Peyer's patch (tissue), 4 donors: ENCODE measurements around the gene TRAF3IP3. TPM values are rescaled to one million over a fixed set of nuclear protein-coding genes. Genes with fewer than 3 reads are reported as not detected.
A peak's percentile ranks its signal among the peaks of the same experiment; 100 is the strongest.

Source experiments
- DNase-seq, 3 donors: peaks; one replicate each; pipeline ENCODE4 v3.0.0-alpha.2; 2017 to 2019
- H3K27ac ChIP-seq, 4 donors: fragments of 200-600 bp; sonication (generic); one replicate each; pipeline ENCODE4 v1.5.1; 2016 to 2019
- H3K27me3 ChIP-seq, 2 donors: fragments of 200-600 bp; sonication (generic); one replicate each; pipeline ENCODE4 v1.5.1; 2019
- H3K36me3 ChIP-seq, 3 donors: fragments of 200-600 bp; sonication (generic); one replicate each; pipeline ENCODE4 v1.5.1; 2016 to 2019
- H3K4me1 ChIP-seq, 4 donors: fragments of 200-600 bp; sonication (generic); one replicate each; pipeline ENCODE4 v1.5.1; 2016 to 2019
- H3K4me3 ChIP-seq, 4 donors: fragments of 200-600 bp; sonication (generic); 1 replicate in 3 of 4; 2 replicates in 1 of 4; pipeline ENCODE4 v1.5.1; 2016 to 2019; ENCODE audit warnings: mild to moderate bottlenecking in 1 of 4
- H3K9me3 ChIP-seq, 4 donors: fragments of 200-600 bp; sonication (generic); one replicate each; pipeline ENCODE4 v1.5.1; 2016 to 2019; ENCODE audit warnings: mild to moderate bottlenecking in 1 of 4
- POLR2A ChIP-seq, 2 donors: fragments of 450-650 bp; IDR thresholded peaks; one replicate each; pipeline ENCODE4 v1.5.1; 2017; ENCODE audit warnings: antibody characterized with exemption in 2 of 2, mild to moderate bottlenecking in 2 of 2, moderate library complexity in 2 of 2
- total RNA-seq, 4 donors: library from RNA; depleted of rRNA; stranded (reverse); fragments of >200 nt; gene quantifications; one replicate each; pipeline ENCODE4 v1.1.0, GENCODE V29; 2016
- TF ChIP-seq, protein P1 (sequence below), 6 experiments: fragments of 450-650 bp in 4 of 6; fragments of 200-600 bp in 2 of 6; sonication (generic) in 1 of 6; IDR thresholded peaks; one replicate each; pipeline ENCODE4 v1.5.1; 2017 to 2019; ENCODE audit warnings: antibody characterized with exemption in 6 of 6, mild to moderate bottlenecking in 3 of 6, moderate library complexity in 1 of 6

Gene TRAF3IP3
- total RNA-seq, 4 donors from 2014 or later = 7.4 to 102 (median 10.8) TPM

DNA sequence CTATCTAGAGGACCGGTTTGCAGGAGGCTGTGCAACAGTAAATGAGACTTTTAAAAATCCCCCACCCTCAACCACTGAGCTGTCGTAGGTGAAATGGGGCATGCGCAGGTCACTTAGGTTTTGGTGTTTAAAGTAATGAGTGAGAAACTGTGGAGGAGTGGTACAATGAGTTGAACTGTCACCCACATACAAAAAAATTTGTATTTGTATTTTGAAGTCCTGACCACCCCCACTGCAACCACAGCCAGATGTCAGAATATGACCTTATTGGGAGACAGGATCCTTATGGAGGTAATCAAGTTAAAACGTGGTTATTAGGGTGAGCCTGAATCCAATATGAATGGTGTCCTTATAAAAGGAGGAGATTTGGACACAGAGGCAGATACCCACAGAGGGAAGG lies 51.7 kb downstream of the TRAF3IP3 start:
- DNase-seq = no peak
- no peak for TF ChIP-seq POLR2A (IDR thresholded peaks at IDR 0.05)
- TF ChIP-seq, protein P1, sequence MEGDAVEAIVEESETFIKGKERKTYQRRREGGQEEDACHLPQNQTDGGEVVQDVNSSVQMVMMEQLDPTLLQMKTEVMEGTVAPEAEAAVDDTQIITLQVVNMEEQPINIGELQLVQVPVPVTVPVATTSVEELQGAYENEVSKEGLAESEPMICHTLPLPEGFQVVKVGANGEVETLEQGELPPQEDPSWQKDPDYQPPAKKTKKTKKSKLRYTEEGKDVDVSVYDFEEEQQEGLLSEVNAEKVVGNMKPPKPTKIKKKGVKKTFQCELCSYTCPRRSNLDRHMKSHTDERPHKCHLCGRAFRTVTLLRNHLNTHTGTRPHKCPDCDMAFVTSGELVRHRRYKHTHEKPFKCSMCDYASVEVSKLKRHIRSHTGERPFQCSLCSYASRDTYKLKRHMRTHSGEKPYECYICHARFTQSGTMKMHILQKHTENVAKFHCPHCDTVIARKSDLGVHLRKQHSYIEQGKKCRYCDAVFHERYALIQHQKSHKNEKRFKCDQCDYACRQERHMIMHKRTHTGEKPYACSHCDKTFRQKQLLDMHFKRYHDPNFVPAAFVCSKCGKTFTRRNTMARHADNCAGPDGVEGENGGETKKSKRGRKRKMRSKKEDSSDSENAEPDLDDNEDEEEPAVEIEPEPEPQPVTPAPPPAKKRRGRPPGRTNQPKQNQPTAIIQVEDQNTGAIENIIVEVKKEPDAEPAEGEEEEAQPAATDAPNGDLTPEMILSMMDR (IDR thresholded peaks at IDR 0.05) = no peak
- Histone ChIP-seq H3K27ac (no peak overlapping the region), H3K36me3 (no peaks in the 10 kb centered on the region), H3K4me3 (no peak overlapping the region), H3K9me3 (no peaks in the 10 kb centered on the region), H3K4me1 (peaks cover 0 to 11% (median 0%) of the 10 kb centered on the region in 4 donors), H3K27me3 (no peaks in the 10 kb centered on the region)

DNA sequence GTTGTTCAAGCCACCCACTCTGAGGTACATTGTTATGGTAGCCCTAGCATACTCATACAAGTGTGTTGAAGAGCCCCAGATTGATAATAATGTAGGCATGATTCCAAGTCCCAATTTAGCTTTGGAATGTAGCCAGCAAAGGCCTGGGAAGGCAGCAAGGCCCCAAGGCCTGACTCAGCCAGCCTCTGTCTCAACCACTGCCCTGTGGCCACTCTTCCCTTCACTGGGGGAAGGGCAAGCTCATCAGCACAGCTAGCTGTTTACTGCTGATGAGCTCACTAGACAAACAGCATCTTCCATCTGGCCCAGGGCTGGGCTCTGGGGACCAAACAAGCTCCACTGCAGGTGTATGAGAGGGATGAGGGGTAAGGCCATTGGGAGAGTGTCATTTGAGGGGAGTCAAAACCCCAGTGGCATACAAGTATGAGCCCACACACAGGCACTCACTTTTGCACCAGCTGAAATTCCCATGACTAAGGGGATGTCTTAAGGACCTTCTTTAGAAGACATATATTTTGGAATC lies 52.3 kb downstream of the TRAF3IP3 start:
- peaks cover 0 to 6% (median 0%) of the 10 kb centered on the region in 4 donors for H3K4me1 ChIP-seq
- H3K9me3 ChIP-seq = no peaks in the 10 kb centered on the region
- TF ChIP-seq POLR2A (IDR thresholded peaks at IDR 0.05) = no peak
- TF ChIP-seq, protein P1 (IDR thresholded peaks at IDR 0.05) = no peak
- peak in 2 of 3 donors; percentile 79 to 87 for DNase-seq
- no peak overlapping the region for H3K27ac ChIP-seq
- no peaks in the 10 kb centered on the region for H3K27me3 ChIP-seq
- no peaks in the 10 kb centered on the region for H3K36me3 ChIP-seq
- H3K4me3 ChIP-seq = no peak overlapping the region

DNA sequence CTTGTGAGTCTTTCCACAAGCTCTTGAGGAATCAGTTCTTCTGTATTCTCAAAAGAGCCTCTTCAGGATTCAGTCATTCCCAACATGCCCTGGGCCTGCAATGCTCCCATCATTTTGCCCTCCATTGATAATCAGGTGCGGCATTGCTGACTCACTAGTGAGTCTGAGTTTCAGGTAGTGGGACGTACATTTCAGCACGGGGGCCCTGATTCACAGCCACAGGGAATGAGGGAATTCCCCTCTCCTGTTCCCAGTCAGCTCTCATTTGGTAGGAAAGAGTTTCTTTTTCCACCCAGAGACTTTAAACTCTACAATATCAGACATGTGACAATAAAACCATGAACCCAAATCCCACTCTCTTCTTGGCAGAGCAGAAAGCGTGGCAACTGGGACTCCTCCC lies 53.8 kb downstream of the TRAF3IP3 start:
- Histone ChIP-seq H3K4me3 (no peak overlapping the region), H3K9me3 (no peaks in the 10 kb centered on the region), H3K4me1 (peaks cover 0 to 6% (median 0%) of the 10 kb centered on the region in 4 donors), H3K36me3 (no peaks in the 10 kb centered on the region), H3K27me3 (no peaks in the 10 kb centered on the region), H3K27ac (no peak overlapping the region)
- DNase-seq = no peak
- TF ChIP-seq POLR2A (IDR thresholded peaks at IDR 0.05) = no peak
- TF ChIP-seq, protein P1 (IDR thresholded peaks at IDR 0.05) = no peak

DNA sequence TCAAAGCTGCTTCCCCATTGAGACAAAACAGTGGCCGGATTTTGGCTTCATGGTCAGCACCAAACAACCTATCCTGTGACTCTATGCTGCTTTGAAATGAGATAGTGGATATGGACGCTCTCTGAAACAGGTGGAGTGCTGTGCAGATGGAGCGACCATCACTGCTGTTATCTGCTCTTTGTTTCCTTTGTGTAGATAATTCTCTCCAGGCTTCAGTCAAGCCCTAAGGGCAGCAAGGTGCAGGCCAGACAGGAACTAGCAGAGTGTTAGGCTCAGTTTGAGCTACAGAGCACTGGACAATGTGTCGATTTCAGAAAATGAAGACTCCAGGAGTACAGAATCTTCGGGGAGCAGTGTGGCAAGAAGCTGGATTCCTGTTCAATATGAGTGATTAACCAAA lies 54.9 kb downstream of the TRAF3IP3 start:
- H3K36me3 ChIP-seq = no peaks in the 10 kb centered on the region
- no peaks in the 10 kb centered on the region for H3K9me3 ChIP-seq
- no peak overlapping the region for H3K4me3 ChIP-seq
- no peak for DNase-seq
- H3K27me3 ChIP-seq = no peaks in the 10 kb centered on the region
- no peak overlapping the region for H3K27ac ChIP-seq
- H3K4me1 ChIP-seq = peaks cover 0 to 6% (median 0%) of the 10 kb centered on the region in 4 donors
- no peak for TF ChIP-seq POLR2A (IDR thresholded peaks at IDR 0.05)
- TF ChIP-seq, protein P1 (IDR thresholded peaks at IDR 0.05) = no peak

DNA sequence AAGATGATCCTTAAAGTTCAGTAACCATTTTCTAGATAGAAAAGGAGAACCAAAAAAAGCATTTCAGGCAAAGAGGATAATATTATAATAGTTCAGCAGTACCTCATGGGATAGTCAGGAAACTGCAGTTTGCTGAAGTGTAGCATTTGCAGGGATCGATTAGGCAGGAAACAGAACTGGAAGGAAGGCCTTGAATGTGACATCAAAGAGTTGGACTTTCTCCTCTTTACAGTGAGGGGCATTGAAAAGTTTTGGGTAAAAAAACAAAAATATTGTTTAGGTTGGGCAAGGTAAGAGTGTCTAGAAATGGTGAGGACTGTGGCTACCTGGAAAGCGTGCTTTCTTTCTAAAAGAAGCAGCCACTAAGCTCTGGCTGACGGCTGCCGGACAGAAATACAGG lies 58.0 kb downstream of the TRAF3IP3 start:
- TF ChIP-seq, protein P1 (IDR thresholded peaks at IDR 0.05) = no peak
- no peak for TF ChIP-seq POLR2A (IDR thresholded peaks at IDR 0.05)
- H3K9me3 ChIP-seq = no peaks in the 10 kb centered on the region
- H3K4me3 ChIP-seq = no peak overlapping the region
- no peaks in the 10 kb centered on the region for H3K36me3 ChIP-seq
- no peak for DNase-seq
- no peaks in the 10 kb centered on the region for H3K4me1 ChIP-seq
- no peaks in the 10 kb centered on the region for H3K27me3 ChIP-seq
- no peak overlapping the region for H3K27ac ChIP-seq

DNA sequence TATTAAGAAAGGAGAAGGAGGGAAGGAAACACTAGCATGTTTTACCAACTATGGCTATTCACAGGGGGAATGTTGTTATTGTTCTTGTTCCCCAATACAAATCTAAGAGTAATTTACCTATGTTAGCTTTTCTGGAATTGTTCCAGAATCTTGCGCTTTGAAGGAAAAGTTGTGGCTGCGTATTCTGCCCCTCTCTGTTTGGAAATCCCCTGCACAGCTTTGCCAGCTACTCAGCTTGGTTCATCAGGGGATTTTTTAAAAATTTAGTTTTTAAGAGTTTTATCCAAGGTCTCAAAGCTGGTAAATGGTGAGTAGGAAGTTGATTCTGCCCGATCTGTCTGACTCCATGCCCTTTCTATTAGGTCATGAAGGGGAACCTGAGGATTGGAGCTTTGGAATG lies 59.6 kb downstream of the TRAF3IP3 start:
- H3K9me3 ChIP-seq = no peaks in the 10 kb centered on the region
- H3K4me3 ChIP-seq = no peak overlapping the region
- no peak for TF ChIP-seq POLR2A (IDR thresholded peaks at IDR 0.05)
- TF ChIP-seq, protein P1 (IDR thresholded peaks at IDR 0.05) = no peak
- no peaks in the 10 kb centered on the region for H3K4me1 ChIP-seq
- H3K27ac ChIP-seq = no peak overlapping the region
- DNase-seq = no peak
- H3K27me3 ChIP-seq = no peaks in the 10 kb centered on the region
- no peaks in the 10 kb centered on the region for H3K36me3 ChIP-seq
